Esophagus mucosa (tissue), 1 donor: Measurements from ENCODE around the gene CDHR3. TPM values are rescaled to one million over a fixed set of nuclear protein-coding genes. Genes with fewer than 3 reads are reported as not detected.
A peak's percentile ranks its signal among the peaks of the same experiment; 100 is the strongest.

Experiments
- ATAC-seq: fragments of 200-7000 bp; cut with Tn5 transposase; one replicate; pipeline ENCODE4 v1.9.1; 2020
- total RNA-seq: library from RNA; stranded (reverse); gene quantifications from one replicate; pipeline ENCODE4 v1.2.4, GENCODE V29; 2023
- donor health status: DM: yes; HTN: yes; CAD: no.

The CDHR3 gene
- total RNA-seq, 1 donor from 2014 or later = 1.00 TPM

DNA sequence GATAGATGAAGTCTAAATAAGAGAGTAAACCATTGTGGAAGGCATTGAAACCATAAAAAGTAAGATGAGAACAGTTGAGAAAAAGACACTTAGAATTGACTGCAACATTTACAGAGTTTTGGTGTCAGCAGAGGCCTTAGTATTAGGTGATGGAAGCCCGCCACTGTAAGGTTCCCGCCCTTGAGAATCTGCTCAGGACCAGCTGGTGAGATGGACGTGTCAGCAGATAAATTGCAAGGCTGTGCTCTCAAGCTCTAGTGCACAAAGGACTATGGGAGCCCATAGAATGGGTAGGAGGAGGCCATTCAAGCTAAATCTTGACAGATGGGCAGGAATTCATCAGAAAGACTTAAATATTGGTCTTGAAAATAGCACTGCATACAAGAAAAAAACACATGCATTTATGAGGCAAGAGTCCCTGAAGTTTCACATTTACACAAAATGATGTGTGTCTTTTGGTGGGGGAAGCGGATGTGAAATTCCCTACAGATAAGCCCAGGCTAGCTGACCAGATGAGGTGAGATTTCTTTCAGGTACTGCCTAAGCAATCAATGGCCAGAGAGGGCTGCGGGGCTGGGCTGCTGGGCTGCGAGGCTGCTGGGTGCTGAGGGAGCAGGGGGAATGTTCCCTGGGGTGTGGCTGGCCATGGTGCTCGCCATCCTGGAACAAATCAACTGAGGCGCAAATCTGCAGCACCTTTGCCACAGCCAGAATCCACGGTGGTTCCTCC, 106.6 kb downstream of the CDHR3 start:
- no peak for ATAC-seq

DNA sequence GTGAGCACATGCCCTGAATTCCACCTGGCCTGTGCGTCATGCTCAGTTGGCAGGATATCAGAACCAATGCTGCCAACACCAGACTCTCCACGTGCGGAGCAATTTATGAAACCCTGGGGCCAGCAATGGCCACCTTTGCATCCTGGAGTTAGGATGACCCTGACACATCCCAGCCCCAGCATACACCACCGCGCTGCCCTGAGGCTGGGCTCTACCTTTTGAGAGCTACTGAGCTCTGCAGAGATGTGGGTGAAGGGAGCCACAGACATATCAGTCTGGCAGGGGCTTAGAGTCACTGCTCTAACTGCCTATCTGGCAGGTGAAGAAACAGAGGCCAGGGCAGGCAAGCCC, 107.1 kb downstream of the CDHR3 start:
- ATAC-seq = peak; percentile 31

DNA sequence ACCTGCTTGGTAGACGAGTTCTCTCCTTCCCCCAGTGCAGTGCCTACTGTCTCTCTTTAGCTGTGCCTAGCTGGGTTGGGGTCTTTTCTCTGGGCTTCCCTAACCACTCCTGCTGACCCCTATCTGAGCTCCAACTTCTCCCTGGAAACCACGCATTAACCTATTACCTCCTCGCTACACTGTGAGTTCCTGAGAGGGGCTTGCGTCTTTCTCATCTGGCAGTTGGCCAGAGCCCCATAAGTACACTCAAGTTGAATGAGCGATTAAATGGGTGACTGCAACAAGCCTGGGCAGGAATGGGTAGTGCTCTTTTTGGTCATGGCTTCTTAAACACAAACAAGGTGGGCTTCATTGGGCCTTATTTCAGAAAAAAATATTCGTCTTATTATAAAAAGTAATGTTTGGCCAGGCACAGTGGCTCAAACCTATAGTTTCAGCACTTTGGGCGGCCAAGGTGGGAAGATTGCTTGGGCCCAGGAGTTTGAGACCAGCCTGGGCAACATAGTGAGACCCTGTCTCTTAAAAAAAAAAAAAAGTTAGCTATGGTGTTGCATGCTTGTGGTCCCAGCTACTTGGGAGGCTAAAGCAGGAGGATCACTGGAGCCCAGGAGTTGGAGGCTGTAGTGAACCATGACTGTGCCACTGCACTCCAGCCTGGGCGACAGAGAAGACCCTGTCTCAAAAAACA, 107.6 kb downstream of the CDHR3 start:
- no peak for ATAC-seq

DNA sequence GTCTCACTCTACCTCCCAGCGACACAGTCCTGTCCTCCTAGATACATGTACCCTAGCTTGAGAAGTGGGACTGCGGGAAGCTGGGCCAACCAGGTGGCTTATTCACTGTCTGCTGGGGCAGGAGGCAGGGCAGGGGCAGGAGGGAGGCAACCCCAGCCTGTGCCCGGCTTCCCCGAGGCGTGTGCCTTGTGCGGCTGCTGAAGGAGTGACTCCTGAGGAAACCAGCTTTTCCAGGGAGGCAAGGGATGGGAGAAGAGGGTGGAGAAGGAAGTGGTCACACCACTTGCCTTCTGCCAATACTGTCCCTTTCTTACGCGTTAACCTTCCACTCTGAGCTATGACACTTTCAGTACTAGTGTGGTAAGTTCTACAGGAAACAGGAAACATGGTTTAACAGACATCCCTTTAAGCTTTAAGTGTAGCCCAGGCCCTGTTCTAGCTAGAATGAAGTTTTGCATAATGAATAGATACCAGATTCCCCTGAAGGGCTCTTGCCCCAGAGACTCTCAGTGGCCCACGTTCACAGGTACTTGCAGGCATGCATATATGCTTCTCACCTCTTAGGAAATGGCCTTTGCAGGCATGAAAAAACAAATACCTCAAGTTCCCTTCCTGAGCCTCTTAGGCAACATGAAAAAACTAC, 108.4 kb downstream of the CDHR3 start:
- ATAC-seq = peak; percentile 92

DNA sequence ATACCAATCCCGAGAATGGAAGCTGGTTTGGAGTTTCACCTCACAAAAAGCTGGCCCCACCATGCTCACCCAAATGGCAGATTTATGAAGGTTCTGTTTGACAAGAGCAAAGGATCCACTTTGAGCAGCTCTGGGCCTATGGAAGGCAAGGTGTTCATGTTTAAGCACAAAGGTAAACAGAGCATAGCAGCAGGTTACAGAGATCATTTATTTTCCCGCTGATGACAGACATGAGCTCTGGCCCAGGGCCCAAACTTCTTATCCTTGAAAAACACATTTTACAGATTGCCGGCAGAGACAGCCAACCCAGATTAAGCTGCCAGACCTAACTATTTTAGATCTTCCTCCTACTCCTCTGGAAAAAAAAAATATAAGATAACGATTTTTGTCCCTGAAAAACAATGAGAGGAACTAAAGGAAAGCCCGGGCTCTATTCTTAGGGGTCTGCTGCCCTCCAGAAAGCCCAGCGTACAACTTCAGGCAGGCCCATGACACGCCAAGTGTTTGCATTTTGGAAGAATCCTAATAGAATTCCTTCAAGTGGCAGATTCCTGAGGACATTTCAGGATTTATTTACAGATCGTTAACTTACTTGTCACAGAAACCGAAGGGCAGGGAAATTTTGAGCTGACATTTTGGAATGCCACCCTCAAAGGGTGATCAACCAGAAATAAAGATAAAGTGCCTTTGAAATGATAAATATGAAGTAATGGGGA, 109.1 kb downstream of the CDHR3 start:
- peak; percentile 45 for ATAC-seq

DNA sequence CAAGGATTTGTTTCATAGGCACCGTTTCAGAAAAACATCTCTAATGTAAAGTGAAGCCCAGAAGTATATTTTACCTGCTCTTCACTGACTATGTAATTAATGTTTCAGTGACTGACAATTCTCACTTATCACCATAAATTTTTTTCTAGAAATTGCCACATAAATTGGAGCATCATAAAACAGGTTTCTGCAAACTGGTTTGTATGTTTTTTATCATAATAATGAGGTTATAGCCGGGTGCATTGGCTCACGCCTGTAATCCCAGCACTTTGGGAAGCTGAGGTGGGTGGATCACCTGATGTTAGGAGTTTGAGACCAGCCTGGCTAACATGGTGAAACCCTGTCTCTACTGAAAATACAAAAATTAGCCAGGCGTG, 109.6 kb downstream of the CDHR3 start:
- ATAC-seq = no peak

DNA sequence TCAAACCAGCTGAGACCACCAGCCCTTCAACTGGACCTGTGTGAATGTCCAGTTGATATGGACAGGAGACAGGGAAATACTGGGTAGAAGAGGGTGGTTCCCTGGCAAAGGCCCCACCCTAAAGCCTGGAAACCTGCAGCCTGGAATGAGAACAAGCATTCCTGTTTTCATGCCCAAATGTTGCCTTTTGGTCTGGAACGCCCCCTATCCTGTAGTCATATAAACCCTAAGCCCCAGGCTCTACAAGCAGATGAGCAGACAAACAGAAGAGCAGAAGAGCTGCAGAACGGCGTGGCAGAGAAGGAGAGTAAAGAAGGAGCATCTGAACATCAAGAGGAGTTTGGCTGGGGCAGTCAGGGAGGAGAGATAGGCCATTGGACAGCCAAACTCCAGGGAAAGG, 110.6 kb downstream of the CDHR3 start:
- no peak for ATAC-seq

DNA sequence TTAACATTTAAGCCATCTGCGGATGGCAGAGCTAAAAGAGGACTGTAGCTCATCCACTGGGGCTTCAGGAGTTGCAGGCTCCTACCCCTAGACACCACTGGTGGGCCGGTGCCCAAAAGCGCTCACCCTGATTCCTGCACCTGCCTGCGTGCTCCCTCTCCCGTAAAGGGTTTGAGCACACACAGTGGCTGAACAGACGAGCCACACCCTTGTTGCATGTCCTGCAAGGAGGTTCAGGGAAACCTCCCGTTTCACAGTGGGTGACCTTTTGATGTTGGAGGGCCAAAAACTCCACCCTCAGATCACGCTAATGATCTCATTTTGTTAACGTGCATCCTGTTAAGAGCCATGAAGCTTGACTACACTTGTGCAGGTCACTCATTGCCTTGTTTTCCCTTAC, 111.2 kb downstream of the CDHR3 start:
- no peak for ATAC-seq

DNA sequence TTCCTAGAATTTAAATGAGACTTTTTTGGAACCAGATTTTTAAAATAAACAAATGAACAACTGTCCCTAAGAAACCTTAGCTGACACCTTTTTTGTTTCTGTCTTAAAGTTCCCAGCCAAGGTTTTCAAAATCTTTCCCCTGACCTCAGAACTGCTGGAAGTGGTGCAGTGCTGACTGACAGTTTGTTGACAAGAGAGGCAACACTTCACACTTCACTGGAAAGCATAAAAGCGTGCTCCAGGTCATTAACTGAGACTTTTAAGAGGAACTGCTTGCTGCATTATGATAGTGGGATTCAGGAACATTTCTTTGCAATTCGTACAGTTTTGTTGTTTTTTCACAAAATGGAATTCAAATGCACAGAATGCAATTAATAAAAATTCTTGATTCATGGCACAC, 112.9 kb downstream of the CDHR3 start:
- no peak for ATAC-seq

DNA sequence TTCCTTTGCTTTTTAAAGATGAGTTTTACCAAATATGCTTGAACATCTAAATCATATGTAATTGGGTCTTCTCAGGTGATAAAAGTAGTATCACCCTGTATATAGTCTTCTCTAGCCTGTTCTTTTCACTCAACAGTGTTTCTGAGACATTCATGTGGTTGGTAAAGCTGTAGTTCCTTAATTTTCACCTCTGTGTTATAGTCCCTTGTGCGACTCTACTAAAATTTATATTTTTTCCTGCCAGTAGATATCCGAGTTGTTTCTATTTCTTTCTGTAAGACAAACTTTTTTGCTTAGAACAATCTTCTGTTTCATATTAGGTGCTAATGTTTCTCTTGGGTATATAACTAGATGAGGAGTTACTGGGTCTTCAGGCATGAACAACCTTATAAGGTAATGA, 113.5 kb downstream of the CDHR3 start:
- ATAC-seq = no peak

DNA sequence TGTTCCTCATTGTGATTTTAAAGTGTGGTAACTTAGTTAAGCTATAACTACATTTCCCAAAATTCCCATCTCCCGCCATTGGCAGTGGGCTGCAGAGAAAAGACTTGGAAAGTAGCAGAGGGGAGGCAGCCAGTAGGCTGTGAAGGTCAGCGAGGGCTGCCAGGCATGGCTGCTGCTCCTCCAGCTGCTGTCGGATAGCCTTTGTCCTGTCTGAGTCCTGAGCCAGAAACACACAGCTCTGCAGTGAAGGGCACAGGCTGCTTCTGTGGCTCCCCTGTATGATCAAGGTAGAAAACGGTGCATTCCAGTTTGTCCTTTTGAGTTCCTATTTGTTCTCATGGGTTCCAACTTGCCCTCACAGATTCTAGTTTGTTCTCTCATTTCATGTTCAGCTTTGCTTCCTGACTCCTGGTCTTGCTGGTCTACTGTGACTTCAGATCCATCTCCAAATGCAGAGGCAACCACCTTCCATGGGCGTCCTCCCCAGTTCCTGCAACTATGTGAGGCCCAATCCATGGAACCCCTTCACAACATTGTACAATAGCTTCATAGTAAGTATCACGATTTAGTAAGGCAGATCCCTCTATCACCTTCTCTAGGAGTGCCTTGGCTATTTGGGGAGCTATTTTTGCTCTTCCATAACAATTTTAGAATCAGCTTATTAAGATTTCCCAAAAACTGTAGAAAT, 117.4 kb downstream of the CDHR3 start:
- peak; percentile 35 for ATAC-seq

DNA sequence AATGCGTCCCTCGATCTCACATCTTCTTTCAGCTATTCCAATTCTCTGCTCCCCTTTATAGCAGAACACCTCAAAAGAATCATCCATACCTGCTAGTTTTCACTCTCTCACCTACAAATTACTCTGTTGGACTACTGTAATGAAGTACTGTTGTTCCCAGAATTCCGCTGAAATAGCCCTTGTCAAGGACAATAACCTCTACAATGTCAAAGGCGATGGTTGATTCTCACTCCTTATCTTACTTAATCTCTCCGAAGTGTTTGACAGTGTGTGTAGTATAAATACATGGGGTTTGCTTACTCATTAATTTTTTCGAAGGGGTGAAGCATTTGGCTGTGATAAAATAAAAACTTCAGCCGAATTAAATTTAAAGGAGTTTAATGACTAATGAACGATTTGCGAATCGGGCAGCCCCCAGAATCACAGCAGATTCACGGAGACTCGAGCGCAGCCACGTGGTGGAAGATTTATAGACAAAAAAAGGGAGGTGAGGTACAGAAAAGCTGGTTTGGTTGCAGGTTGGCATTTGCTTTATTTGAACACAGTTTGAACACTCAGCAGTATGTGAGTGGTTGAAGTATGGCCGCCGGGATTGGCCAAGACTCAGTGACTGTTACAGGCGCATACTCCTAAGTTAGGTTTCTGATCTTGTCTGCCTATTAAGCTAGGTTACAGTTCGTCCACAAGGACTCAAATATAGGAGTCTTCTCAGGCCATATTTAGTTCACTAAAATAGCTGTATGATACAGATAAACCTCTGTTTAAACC, 119.2 kb downstream of the CDHR3 start:
- peak; percentile 50 for ATAC-seq

Other genes starting within 250 kb of the CDHR3 start
- 9.2 TPM for gene ATXN7L1, start 86.7 kb upstream of the CDHR3 start, total RNA-seq
- gene SYPL1, start 149.0 kb downstream of the CDHR3 start, total RNA-seq = 131 TPM